Measurements from ENCODE around the gene PRR23E. TPM values are rescaled to one million over a fixed set of nuclear protein-coding genes. Genes with fewer than 3 reads are reported as not detected.

Gene PRR23E
- total RNA-seq, 2 donors from 2014 or later = not detected

DNA sequence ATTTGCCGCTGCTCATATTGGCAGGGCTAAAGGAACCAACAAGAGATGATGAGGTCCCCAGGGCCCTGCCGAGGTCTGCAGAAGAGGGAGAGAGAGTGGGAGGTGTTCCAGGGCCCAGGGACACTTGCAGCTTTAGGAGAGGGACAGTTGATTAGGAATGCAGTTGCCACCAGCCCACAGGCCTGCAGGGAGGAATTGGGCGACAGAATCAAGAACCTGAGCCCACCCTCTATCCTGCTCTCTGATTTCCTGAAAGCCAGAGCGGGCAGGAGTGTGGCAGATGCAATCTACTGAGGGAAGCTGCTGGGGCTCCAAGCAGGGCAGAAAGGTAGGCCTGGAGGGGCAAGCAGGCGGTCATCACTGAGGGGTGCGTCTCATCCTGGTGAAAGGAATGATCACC lies 12.1 kb upstream of the PRR23E start:
- DNase-seq (no peak), ATAC-seq (no peak)
- H3K36me3 ChIP-seq (replicated peaks in 1 of 2; ENCODE audit: insufficient read depth in 1 of 2, low read depth in 2 of 2) = no peaks in the 10 kb centered on the region
- no peaks in the 10 kb centered on the region for H3K9me3 ChIP-seq
- no peak overlapping the region for H3K27ac ChIP-seq
- no peak overlapping the region for H3K4me3 ChIP-seq
- no peaks in the 10 kb centered on the region for H3K4me1 ChIP-seq
- intact Hi-C loops (cut with DNase I) = no loop called here
- WGBS, 2 donors = 65 to 82% methylated on average over 6 of the region's 6 CpGs
- TF ChIP-seq, protein P1, sequence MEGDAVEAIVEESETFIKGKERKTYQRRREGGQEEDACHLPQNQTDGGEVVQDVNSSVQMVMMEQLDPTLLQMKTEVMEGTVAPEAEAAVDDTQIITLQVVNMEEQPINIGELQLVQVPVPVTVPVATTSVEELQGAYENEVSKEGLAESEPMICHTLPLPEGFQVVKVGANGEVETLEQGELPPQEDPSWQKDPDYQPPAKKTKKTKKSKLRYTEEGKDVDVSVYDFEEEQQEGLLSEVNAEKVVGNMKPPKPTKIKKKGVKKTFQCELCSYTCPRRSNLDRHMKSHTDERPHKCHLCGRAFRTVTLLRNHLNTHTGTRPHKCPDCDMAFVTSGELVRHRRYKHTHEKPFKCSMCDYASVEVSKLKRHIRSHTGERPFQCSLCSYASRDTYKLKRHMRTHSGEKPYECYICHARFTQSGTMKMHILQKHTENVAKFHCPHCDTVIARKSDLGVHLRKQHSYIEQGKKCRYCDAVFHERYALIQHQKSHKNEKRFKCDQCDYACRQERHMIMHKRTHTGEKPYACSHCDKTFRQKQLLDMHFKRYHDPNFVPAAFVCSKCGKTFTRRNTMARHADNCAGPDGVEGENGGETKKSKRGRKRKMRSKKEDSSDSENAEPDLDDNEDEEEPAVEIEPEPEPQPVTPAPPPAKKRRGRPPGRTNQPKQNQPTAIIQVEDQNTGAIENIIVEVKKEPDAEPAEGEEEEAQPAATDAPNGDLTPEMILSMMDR (IDR thresholded peaks at IDR 0.05) = no peak
- TF ChIP-seq POLR2A (IDR thresholded peaks at IDR 0.05) = no peak
- H3K27me3 ChIP-seq = no peaks in the 10 kb centered on the region

DNA sequence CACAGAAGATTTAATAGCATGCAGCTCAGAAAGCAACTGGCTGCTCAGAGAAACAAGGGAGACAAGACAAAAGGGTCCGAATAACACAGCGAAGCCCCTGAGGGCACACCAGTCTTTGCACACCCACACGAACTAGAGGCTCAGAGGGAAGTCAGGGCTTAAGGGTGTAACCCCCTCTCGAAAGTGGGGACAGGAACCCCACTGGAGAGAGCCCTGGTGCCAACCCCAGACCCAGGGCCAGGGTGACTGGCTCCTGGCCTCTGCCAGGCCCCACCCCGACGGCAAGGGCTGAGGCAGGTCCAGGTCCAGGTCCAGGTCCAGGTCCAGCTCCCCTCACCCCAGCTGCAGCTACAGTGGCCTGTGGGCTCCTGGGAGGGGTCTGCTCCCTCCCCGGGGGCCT lies 10.5 kb upstream of the PRR23E start:
- no peak overlapping the region for H3K4me3 ChIP-seq
- no peak overlapping the region for H3K27ac ChIP-seq
- H3K36me3 ChIP-seq (replicated peaks in 1 of 2; ENCODE audit: insufficient read depth in 1 of 2, low read depth in 2 of 2) = no peaks in the 10 kb centered on the region
- intact Hi-C loops (cut with DNase I) = no loop called here
- TF ChIP-seq, protein P1 (IDR thresholded peaks at IDR 0.05) = no peak
- no peak for TF ChIP-seq POLR2A (IDR thresholded peaks at IDR 0.05)
- no peaks in the 10 kb centered on the region for H3K4me1 ChIP-seq
- ATAC-seq (no peak), DNase-seq (no peak)
- H3K9me3 ChIP-seq = no peaks in the 10 kb centered on the region
- no peaks in the 10 kb centered on the region for H3K27me3 ChIP-seq
- 45 to 68% methylated on average over 7 of the region's 7 CpGs for WGBS, 2 donors

DNA sequence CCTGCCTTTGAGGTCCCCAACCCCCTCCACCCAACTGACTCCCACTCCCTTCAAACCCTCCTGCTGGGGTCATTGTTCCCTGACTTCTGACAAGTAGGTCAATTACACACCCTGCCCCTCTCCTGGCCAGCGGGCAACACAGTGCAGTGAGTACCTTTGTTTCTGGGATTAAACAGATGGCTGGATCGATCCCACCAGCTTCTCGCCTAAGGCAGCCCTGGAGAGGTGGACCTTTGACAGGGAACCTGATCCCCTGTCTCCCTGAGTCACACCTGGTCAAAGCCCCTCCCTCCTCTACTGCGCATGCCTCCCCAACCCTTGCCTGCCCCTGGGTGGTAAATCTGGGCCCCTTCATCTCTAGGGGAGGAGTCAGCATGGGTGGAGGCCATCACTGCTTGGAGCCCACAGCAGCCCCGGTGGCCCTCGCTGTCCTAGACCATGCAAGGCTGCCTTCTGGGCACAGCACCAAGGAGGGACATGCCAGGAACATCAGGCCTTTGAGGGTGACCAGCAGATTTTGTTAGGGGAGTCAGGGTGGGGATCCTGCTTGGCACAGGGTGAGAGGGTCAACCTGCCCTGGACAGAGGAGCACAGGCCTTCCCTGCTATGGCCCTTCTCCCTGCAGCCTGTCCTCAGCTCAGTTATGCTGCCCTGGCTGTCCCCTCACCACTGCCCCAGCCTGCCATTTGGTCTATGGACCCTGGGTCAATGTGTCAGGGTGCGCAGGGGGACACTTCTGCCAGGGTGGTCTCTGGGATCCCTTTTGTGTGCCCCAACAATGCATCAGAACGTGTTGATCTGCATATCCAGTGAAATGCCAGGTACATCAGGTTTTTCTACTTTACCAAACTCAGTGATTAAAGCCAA lies 9.8 kb upstream of the PRR23E start:
- no peaks in the 10 kb centered on the region for H3K27me3 ChIP-seq
- H3K4me1 ChIP-seq = no peaks in the 10 kb centered on the region
- DNase-seq (no peak), ATAC-seq (no peak)
- intact Hi-C loops (cut with DNase I) = no loop called here
- WGBS, 2 donors = 68 to 78% methylated on average over 6 to 8 of the region's 8 CpGs
- no peaks in the 10 kb centered on the region for H3K9me3 ChIP-seq
- H3K36me3 ChIP-seq (replicated peaks in 1 of 2; ENCODE audit: insufficient read depth in 1 of 2, low read depth in 2 of 2) = no peaks in the 10 kb centered on the region
- no peak overlapping the region for H3K27ac ChIP-seq
- TF ChIP-seq, protein P1 (IDR thresholded peaks at IDR 0.05) = no peak
- no peak for TF ChIP-seq POLR2A (IDR thresholded peaks at IDR 0.05)
- H3K4me3 ChIP-seq = no peak overlapping the region

DNA sequence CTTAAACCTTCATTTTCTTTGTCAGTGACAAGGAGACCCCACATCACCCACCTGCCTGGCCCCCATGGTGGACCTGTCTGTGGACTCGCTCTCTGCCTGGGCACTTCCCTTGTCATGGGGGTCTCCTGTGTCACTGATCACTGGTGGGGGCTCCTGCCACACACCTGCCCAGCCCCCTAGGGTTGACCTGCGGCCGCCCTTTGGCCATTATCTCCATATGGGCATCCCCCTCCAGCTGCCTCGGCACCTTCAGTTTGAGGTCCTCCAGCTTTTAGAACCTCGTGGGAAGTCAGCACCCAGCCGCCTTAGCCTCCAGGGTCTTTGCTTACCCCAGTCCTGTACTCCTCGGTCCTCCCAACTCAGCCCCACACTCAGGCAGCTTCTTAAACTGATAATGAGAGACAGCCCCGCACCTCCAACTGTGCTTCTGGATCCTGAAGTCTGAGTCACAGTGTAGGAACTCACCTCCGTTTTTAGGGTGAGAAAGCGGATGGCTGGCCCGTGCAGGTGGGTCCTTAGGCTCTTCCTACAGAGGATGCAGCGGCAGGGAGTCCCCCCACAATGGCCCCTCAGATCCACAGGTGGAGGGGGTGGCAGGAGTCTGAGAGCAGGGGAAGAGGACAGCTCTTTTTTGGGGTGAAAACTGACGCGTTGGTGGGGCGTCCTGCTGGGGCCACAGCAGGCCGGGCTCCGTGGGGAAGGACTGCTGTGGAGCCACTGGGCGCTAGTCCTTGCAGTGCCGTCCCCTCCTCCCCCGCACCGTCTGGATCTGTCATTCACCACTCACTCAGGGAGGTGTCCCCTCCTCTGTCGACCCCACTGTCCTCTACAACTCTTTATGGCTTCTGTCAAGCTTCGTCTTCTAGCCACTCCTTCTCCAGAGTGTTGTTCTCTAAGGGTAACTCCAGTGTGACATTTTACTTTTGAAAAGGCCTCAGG lies 8.7 kb upstream of the PRR23E start:
- no peak for TF ChIP-seq POLR2A (IDR thresholded peaks at IDR 0.05)
- TF ChIP-seq, protein P1 (IDR thresholded peaks at IDR 0.05) = no peak
- no peak overlapping the region for H3K27ac ChIP-seq
- H3K9me3 ChIP-seq = no peaks in the 10 kb centered on the region
- H3K4me1 ChIP-seq = no peaks in the 10 kb centered on the region
- no peak for ATAC-seq
- 84% methylated on average over 23 of the region's 23 CpGs for whole genome bisulfite sequencing, 2 donors
- no peaks in the 10 kb centered on the region for H3K27me3 ChIP-seq
- no peaks in the 10 kb centered on the region for H3K36me3 ChIP-seq (replicated peaks in 1 of 2; ENCODE audit: insufficient read depth in 1 of 2, low read depth in 2 of 2)
- intact Hi-C loops (cut with DNase I) = no loop called here
- DNase-seq = no peak
- no peak overlapping the region for H3K4me3 ChIP-seq
